GM13976 (cell line): ENCODE measurements around the gene ASAP2.
"Not testable (repeated sequence)": the region's sequence is repeated elsewhere in the genome, so short reads cannot be mapped to it uniquely, and the experiment has no call there.

Experiments
- DNase-seq: peaks from one replicate; pipeline ENCODE4 v3.0.0; 2012; ENCODE audit warnings: low spot score
- CTCF ChIP-seq: IDR thresholded peaks from 2 replicates; pipeline ENCODE4 v1.5.1; 2012; ENCODE audit warnings: borderline replicate concordance, mild to moderate bottlenecking; ENCODE audit not compliant: insufficient read depth; ENCODE audit errors: extremely low read depth, missing control alignments, control extremely low read depth
- in situ Hi-C: fragments of 300-500 bp; cut with MboI; formaldehyde crosslinking; loops from one replicate; pipeline ENCODE4 v1.12.0; 2022; ENCODE audit warnings: low sequenced_read_pairs, mixed read lengths, inconsistent platforms; ENCODE audit not compliant: unreplicated experiment

ASAP2 gene

GRCh38 chr2:9211496-9211895 lies 4.9 kb downstream of the ASAP2 start:
- TF ChIP-seq CTCF = no peak
- in situ Hi-C loops = no loop called here
- no peak for DNase-seq

DNA sequence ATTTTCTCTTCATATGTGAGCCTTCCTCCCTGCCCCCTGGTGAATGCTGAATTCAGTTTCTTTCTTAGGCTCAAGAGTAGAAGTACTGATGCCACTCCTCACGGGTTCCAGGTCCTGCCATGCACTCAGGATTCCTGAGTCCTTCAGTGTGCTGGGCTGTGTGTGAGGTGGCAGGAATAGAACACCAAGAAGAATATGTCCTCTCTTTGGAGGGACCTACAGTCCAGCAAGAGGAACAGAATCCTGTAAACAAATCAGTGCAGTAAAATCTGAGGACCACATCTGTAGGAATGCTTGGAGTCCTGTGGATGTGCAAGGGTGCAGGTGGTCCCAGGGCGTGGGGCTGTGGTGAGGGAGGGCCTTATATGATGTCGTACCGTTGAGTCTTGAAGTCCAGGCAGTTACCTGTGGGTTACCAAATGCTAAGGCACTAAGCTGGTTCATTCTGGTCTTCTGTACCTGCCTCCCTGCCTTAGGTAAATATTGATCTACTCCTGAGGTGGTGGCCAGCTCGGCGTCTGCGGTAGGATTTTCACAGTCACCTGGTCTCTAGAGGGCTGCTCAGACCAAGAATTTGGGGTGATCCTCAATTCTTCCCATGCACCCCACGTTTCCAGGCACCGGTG lies 5.5 kb downstream of the ASAP2 start:
- no peak for DNase-seq
- in situ Hi-C loops = no loop called here

DNA sequence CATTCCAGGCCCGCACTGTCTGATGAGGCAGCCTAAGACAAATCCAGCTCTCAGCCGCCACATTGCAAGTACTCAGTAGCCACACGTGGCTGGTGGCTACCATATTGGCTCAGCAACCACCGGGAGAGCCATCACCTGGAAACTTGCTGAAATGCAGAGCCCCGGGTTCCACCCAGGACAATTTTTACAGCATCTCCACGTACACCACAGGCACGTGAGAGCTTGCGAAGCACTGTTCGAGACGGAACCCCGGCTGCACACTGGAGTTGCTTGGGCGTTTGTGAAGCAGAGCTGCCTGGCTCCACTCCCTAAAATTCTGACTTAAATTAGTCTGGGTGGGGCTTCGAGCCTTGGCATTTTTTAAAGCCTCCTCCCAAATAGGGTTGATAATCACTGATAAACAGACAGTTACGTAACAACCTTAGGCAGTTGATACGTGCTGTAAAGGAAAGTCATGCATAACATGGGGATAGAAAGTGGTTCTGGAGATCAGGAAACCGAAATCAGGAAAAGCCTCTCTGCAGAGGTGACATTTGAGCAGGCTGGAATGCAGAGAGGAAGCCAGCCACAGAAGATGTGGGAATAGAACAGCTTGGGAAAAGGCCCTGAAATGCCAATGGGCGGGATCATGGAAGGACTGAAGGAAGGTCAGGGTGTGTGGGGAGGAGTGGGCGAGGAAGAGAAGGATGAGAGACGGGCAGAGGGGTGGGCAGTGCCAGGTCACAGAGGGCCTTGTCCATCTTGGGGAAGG lies 6.2 kb downstream of the ASAP2 start:
- TF ChIP-seq CTCF = no peak
- DNase-seq = no peak
- in situ Hi-C loops = no loop called here

More for the DNA sequence above, 5.5 kb downstream of the ASAP2 start:
- TF ChIP-seq CTCF = no peak

DNA sequence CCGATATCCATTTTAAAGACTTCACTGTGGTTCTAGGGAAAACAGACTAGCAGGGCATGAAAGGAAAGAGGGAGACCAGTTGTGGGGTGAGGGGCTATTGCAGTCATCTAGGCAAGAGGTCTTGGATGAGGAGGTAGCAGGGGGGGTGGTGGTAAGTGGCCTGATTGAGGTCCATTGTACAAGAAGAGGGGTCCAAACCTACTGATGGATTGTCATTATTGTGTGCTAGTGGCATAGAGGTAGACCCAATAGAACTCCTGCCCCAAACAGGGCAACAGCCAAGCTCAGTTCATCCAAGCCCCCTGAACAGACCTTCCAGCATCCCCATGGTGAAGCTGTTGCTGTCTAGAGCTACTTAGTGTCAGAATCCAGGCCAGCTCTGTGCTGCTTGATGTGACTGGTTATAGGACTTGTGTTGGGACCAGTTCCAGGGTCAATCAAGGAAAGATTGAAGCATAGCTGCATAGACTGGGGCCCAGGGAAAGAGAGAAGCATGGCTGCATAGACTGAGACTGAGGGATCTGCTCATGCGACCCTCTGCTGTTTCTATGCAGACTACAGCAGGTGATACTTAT lies 7.0 kb downstream of the ASAP2 start:
- TF ChIP-seq CTCF = no peak
- in situ Hi-C loops = no loop called here

GRCh38 chr2:9214873-9215272 lies 8.3 kb downstream of the ASAP2 start:
- TF ChIP-seq CTCF = no peak
- in situ Hi-C loops = no loop called here
- DNase-seq = no peak

More for the DNA sequence above, 7.0 kb downstream of the ASAP2 start:
- DNase-seq = no peak

- DNase-seq = no peak
- in situ Hi-C loops = no loop called here
- no peak for TF ChIP-seq CTCF
Measured at GRCh38 chr2:9215680-9216079, 9.1 kb downstream of the ASAP2 start.

- in situ Hi-C loops, DNase-seq: not testable (repeated sequence)
Measured at GRCh38 chr2:9216143-9216542, 9.5 kb downstream of the ASAP2 start.
